ENCODE data around the gene LRCH1.

The LRCH1 gene

GRCh38 chr13:46595136-46595884 is 42.3 kb downstream of the LRCH1 start:
- H3K4me3 ChIP-seq (ENCODE audit: low read depth, low read length): no peak overlapping the region

GRCh38 chr13:46595885-46596275 is 42.9 kb downstream of the LRCH1 start:
- TF ChIP-seq, protein P1, sequence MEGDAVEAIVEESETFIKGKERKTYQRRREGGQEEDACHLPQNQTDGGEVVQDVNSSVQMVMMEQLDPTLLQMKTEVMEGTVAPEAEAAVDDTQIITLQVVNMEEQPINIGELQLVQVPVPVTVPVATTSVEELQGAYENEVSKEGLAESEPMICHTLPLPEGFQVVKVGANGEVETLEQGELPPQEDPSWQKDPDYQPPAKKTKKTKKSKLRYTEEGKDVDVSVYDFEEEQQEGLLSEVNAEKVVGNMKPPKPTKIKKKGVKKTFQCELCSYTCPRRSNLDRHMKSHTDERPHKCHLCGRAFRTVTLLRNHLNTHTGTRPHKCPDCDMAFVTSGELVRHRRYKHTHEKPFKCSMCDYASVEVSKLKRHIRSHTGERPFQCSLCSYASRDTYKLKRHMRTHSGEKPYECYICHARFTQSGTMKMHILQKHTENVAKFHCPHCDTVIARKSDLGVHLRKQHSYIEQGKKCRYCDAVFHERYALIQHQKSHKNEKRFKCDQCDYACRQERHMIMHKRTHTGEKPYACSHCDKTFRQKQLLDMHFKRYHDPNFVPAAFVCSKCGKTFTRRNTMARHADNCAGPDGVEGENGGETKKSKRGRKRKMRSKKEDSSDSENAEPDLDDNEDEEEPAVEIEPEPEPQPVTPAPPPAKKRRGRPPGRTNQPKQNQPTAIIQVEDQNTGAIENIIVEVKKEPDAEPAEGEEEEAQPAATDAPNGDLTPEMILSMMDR (IDR thresholded peaks at IDR 0.05; ENCODE audit: control insufficient read depth, extremely low read depth, insufficient read depth): no peak
- DNase-seq (ENCODE audit: low read depth): no peak
- H3K4me3 ChIP-seq (ENCODE audit: low read depth, low read length): no peak overlapping the region

More at GRCh38 chr13:46595136-46595884, 42.3 kb downstream of the LRCH1 start:
- DNase-seq (ENCODE audit: low read depth): no peak
- TF ChIP-seq, protein P1 (IDR thresholded peaks at IDR 0.05; ENCODE audit: control insufficient read depth, extremely low read depth, insufficient read depth): no peak

DNA sequence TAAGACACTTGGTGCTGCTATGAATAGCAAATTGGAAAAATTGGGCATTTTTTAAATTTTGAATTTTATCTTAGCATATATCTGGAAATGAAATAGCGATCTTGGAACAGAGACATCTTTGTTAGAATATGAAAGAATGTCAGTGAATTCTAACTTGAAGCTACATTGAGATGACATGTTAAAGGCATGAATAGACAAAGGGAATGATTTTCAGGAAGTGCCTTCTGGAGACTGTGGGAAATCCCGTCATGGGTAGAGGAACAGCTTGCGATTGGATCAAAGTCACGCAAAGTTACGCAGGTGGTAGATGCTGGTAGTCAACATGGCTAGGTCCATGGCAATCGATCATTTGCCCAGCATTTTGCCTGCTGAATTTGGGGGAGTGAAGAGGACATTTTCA is 43.5 kb downstream of the LRCH1 start:
- no peak for DNase-seq (ENCODE audit: low read depth)
- no peak overlapping the region for H3K4me3 ChIP-seq (ENCODE audit: low read depth, low read length)
- TF ChIP-seq, protein P1 (IDR thresholded peaks at IDR 0.05; ENCODE audit: control insufficient read depth, extremely low read depth, insufficient read depth): no peak

DNA sequence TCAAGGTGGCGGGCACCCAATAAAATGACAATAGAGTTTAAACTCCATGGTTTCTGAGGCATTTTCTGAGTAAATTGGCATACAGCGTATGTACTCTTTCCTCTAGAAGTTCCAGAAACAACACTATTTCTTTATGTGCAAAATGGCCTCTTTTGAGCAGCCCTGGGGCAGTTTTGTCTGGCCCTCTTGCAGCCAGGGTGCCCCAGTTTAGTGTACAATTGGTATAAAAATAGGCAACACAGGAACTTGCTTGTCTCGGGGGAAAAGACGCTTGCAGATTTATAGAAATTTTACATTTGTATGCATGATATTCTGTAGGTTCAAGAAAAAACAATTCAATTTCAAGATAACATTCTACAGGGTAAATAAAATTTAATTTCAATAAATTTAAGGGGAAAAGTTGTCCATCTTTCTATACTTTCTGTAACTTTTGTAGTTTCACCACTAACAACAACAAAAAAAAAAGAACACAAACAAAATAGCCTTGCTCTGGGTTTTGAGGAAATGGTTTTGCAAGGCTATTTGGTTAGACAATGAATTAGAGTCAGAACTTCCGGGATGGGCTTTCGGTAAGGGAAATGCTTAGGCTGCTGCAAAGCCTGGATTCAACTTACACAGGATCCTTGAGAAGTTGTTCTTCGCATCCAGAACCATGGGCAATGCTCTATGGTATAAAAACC is 45.3 kb downstream of the LRCH1 start:
- H3K4me3 ChIP-seq (ENCODE audit: low read depth, low read length): no peak overlapping the region
- DNase-seq (ENCODE audit: low read depth): no peak
- TF ChIP-seq, protein P1 (IDR thresholded peaks at IDR 0.05; ENCODE audit: control insufficient read depth, extremely low read depth, insufficient read depth): no peak

DNA sequence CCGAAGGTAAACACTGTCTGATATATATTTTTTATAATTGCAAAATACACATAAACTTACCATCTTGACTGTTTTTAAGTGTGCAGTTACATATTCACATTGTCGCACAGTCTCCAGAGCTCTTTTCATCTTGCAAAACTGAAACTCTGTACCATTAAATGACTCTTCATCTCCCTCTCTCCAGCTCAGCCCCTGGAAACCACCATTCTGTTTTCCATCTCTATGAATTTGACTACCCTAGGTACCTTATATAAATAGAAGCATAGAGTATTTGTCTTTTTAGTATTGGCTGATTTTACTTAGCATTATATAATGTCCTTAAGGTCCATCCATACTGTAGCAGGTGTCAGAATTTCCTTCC is 45.8 kb downstream of the LRCH1 start:
- TF ChIP-seq, protein P1 (IDR thresholded peaks at IDR 0.05; ENCODE audit: control insufficient read depth, extremely low read depth, insufficient read depth): no peak
- no peak for DNase-seq (ENCODE audit: low read depth)
- no peak overlapping the region for H3K4me3 ChIP-seq (ENCODE audit: low read depth, low read length)

DNA sequence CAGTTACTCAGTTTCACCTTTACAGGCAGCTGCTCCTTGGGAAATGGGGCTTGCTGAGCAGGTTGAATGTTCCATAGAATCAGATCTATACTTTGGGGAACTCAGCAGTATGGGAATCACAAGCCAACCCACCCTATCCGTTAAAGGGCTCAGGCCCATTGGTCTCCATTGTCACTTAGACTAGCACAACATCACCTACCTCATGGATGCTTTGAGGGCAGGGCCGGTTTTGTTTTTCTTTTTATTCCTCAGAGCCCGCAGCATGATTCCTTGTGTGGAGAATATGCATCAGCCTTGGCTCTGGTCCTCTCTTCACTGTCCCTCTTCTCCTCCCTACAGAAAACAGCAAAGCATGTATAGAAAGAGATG is 48.0 kb downstream of the LRCH1 start:
- TF ChIP-seq, protein P1 (IDR thresholded peaks at IDR 0.05; ENCODE audit: control insufficient read depth, extremely low read depth, insufficient read depth): no peak
- DNase-seq (ENCODE audit: low read depth): no peak
- H3K4me3 ChIP-seq (ENCODE audit: low read depth, low read length): no peak overlapping the region

Measured in LNCaP clone FGC (cell line).